ENCODE data around the gene WDR33. TPM values are rescaled to one million over a fixed set of nuclear protein-coding genes. Genes with fewer than 3 reads are reported as not detected.

The WDR33 gene
- total RNA-seq, 1 experiment from 2014 or later, result 46.7 TPM

- POLR2A ChIA-PET, result no interaction called here
These were observed 67.4 kb downstream of the WDR33 start for GRCh38 chr2:127743477-127744026.

GRCh38 chr2:127740665-127741288, 70.2 kb downstream of the WDR33 start:
- Mint-ChIP-seq H3K27ac (ENCODE audit: low read depth, unreplicated experiment) (no peak overlapping the region), H3K36me3 (ENCODE audit: insufficient read depth, unreplicated experiment) (peaks cover 52% of the 10 kb centered on the region), H3K27me3 (ENCODE audit: insufficient read depth, unreplicated experiment) (no peaks in the 10 kb centered on the region), H3K4me1 (ENCODE audit: insufficient read depth, unreplicated experiment) (peaks cover 5% of the 10 kb centered on the region), H3K9me3 (ENCODE audit: unreplicated experiment) (no peaks in the 10 kb centered on the region), H3K4me3 (ENCODE audit: unreplicated experiment) (no peak overlapping the region)
- DNase-seq (ENCODE audit: unreplicated experiment), result no peak
- ChIA-PET POLR2A (interaction anchor here (0.7 kb wide), 1 partner anchor 88 kb away, joined by 3 read pairs; no protein-coding TSS in a partner anchor), CTCF (interaction anchor here (0.6 kb wide), 1 partner anchor 38 kb away, joined by 5 read pairs; no protein-coding TSS in a partner anchor)
- no peak for TF ChIP-seq CTCF (IDR thresholded peaks at IDR 0.05; ENCODE audit: unreplicated experiment)
- no TSS peak for BruUV-seq (replicated peaks)
- intact Hi-C loops (cut with micrococcal nuclease), result no loop called here

More at GRCh38 chr2:127743477-127744026, 67.4 kb downstream of the WDR33 start:
- intact Hi-C loops (cut with micrococcal nuclease), result no loop called here
- Mint-ChIP-seq H3K36me3 (ENCODE audit: insufficient read depth, unreplicated experiment) (peaks cover 58% of the 10 kb centered on the region), H3K4me1 (ENCODE audit: insufficient read depth, unreplicated experiment) (no peaks in the 10 kb centered on the region), H3K4me3 (ENCODE audit: unreplicated experiment) (no peak overlapping the region), H3K9me3 (ENCODE audit: unreplicated experiment) (no peaks in the 10 kb centered on the region), H3K27me3 (ENCODE audit: insufficient read depth, unreplicated experiment) (no peaks in the 10 kb centered on the region), H3K27ac (ENCODE audit: low read depth, unreplicated experiment) (no peak overlapping the region)
- CTCF ChIA-PET, result no interaction called here
- TF ChIP-seq CTCF (IDR thresholded peaks at IDR 0.05; ENCODE audit: unreplicated experiment), result no peak
- DNase-seq (ENCODE audit: unreplicated experiment), result no peak
- no TSS peak for BruUV-seq (replicated peaks)

- Mint-ChIP-seq H3K4me3 (ENCODE audit: unreplicated experiment) (no peak overlapping the region), H3K9me3 (ENCODE audit: unreplicated experiment) (no peaks in the 10 kb centered on the region), H3K27ac (ENCODE audit: low read depth, unreplicated experiment) (no peak overlapping the region), H3K4me1 (ENCODE audit: insufficient read depth, unreplicated experiment) (peaks cover 5% of the 10 kb centered on the region), H3K36me3 (ENCODE audit: insufficient read depth, unreplicated experiment) (peaks cover 47% of the 10 kb centered on the region), H3K27me3 (ENCODE audit: insufficient read depth, unreplicated experiment) (no peaks in the 10 kb centered on the region)
- CTCF ChIA-PET, result interaction anchor here (0.6 kb wide), 1 partner anchor 287 kb away, joined by 3 read pairs; no protein-coding TSS in a partner anchor
- DNase-seq (ENCODE audit: unreplicated experiment), result no peak
- POLR2A ChIA-PET, result no interaction called here
- TF ChIP-seq CTCF (IDR thresholded peaks at IDR 0.05; ENCODE audit: unreplicated experiment), result no peak
- intact Hi-C loops (cut with micrococcal nuclease), result no loop called here
- no TSS peak for BruUV-seq (replicated peaks)
These were observed 71.2 kb downstream of the WDR33 start for GRCh38 chr2:127739800-127740199.

GRCh38 chr2:127737892-127738291, 73.1 kb downstream of the WDR33 start:
- intact Hi-C loops (cut with micrococcal nuclease), result no loop called here
- Mint-ChIP-seq H3K27me3 (ENCODE audit: insufficient read depth, unreplicated experiment) (no peaks in the 10 kb centered on the region), H3K27ac (ENCODE audit: low read depth, unreplicated experiment) (no peak overlapping the region), H3K4me3 (ENCODE audit: unreplicated experiment) (no peak overlapping the region), H3K36me3 (ENCODE audit: insufficient read depth, unreplicated experiment) (peaks cover 40% of the 10 kb centered on the region), H3K9me3 (ENCODE audit: unreplicated experiment) (no peaks in the 10 kb centered on the region), H3K4me1 (ENCODE audit: insufficient read depth, unreplicated experiment) (peaks cover 11% of the 10 kb centered on the region)
- no peak for TF ChIP-seq CTCF (IDR thresholded peaks at IDR 0.05; ENCODE audit: unreplicated experiment)
- no TSS peak for BruUV-seq (replicated peaks)
- no peak for DNase-seq (ENCODE audit: unreplicated experiment)
- POLR2A ChIA-PET, result interaction anchor here (1.2 kb wide), 1 partner anchor 17 kb away, joined by 3 read pairs; no protein-coding TSS in a partner anchor
- CTCF ChIA-PET, result no interaction called here

Data from MCF 10A (cell line).